Subcutaneous abdominal adipose tissue (tissue), 5 donors: ENCODE measurements around the gene DSP.
A peak's percentile ranks its signal among the peaks of the same experiment; 100 is the strongest.

ENCODE experiments used
- H3K27ac ChIP-seq: one replicate; pipeline ENCODE4 v1.7.0; 2013; ENCODE audit warnings: low read depth, mild to moderate bottlenecking, inconsistent platforms, low read length, moderate library complexity
- H3K27me3 ChIP-seq, 5 donors: one replicate each; pipeline ENCODE4 v1.7.0; 2013; ENCODE audit warnings: low read length in 5 of 5, inconsistent platforms in 1 of 5; ENCODE audit not compliant: control insufficient read depth in 5 of 5, insufficient read depth in 4 of 5
- H3K36me3 ChIP-seq, 5 donors: one replicate each; pipeline ENCODE4 v1.7.0; 2013; ENCODE audit warnings: low read length in 5 of 5; ENCODE audit not compliant: control insufficient read depth in 5 of 5, insufficient read depth in 5 of 5
- H3K4me1 ChIP-seq, 5 donors: one replicate each; pipeline ENCODE4 v1.7.0; 2013; ENCODE audit warnings: low read length in 5 of 5, mild to moderate bottlenecking in 3 of 5, moderate library complexity in 1 of 5; ENCODE audit not compliant: control insufficient read depth in 5 of 5, insufficient read depth in 5 of 5
- H3K4me3 ChIP-seq, 5 donors: one replicate each; pipeline ENCODE4 v1.7.0; 2013; ENCODE audit warnings: low read length in 5 of 5, low read depth in 1 of 5
- H3K9ac ChIP-seq, 5 donors: one replicate each; pipeline ENCODE4 v1.7.0; 2013; ENCODE audit warnings: low read length in 5 of 5, mild to moderate bottlenecking in 4 of 5, moderate library complexity in 3 of 5
- H3K9me3 ChIP-seq, 5 donors: one replicate each; pipeline ENCODE4 v1.7.0; 2013; ENCODE audit warnings: low read length in 5 of 5; ENCODE audit not compliant: control insufficient read depth in 5 of 5
- donor health status: healthy.
- donor health status: healthy.
- donor health status: healthy.
- donor health status: healthy.
- donor health status: healthy.

Gene DSP

GRCh38 chr6:7541175-7542064, at the start of gene DSP:
DSP (plus strand) TSS chr6:7541671; CDS start chr6:7541916, 245 bp downstream.
- Histone ChIP-seq H3K4me3 (peak within 1 kb of the TSS in 4 of 5 donors; percentile 66 to 71 (median 68)), H3K9ac (peak within 1 kb of the TSS in 2 of 5 donors; percentile 35 to 48), H3K27me3 (peaks cover 22 to 62% (median 29%) of the 10 kb centered on the region in 5 donors), H3K4me1 (peaks cover 0 to 24% (median 22%) of the 10 kb centered on the region in 5 donors), H3K9me3 (no peaks in the 10 kb centered on the region), H3K27ac (no peak within 1 kb of the TSS), H3K36me3 (no peaks in the 10 kb centered on the region)

GRCh38 chr6:7493866-7494265, 47.6 kb upstream of the DSP start:
- Histone ChIP-seq H3K4me3 (no peak overlapping the region), H3K27me3 (peaks cover 0 to 7% (median 0%) of the 10 kb centered on the region in 5 donors), H3K36me3 (no peaks in the 10 kb centered on the region), H3K9me3 (no peaks in the 10 kb centered on the region), H3K9ac (no peak overlapping the region), H3K4me1 (no peaks in the 10 kb centered on the region), H3K27ac (no peak overlapping the region)

- H3K27me3 ChIP-seq = peaks cover 0 to 7% (median 0%) of the 10 kb centered on the region in 5 donors
Observed at GRCh38 chr6:7494638-7495037, 46.8 kb upstream of the DSP start.

GRCh38 chr6:7496266-7496875, 45.1 kb upstream of the DSP start:
- no peak overlapping the region for H3K27ac ChIP-seq
- H3K4me1 ChIP-seq = no peaks in the 10 kb centered on the region
- H3K27me3 ChIP-seq = peaks cover 0 to 7% (median 0%) of the 10 kb centered on the region in 5 donors
- no peak overlapping the region for H3K9ac ChIP-seq
- no peaks in the 10 kb centered on the region for H3K9me3 ChIP-seq
- H3K36me3 ChIP-seq = no peaks in the 10 kb centered on the region
- no peak overlapping the region for H3K4me3 ChIP-seq

More at GRCh38 chr6:7494638-7495037, 46.8 kb upstream of the DSP start:
- Histone ChIP-seq H3K4me3 (no peak overlapping the region), H3K36me3 (no peaks in the 10 kb centered on the region), H3K9ac (no peak overlapping the region), H3K4me1 (no peaks in the 10 kb centered on the region), H3K9me3 (no peaks in the 10 kb centered on the region), H3K27ac (no peak overlapping the region)

- peaks cover 0 to 3% (median 0%) of the 10 kb centered on the region in 5 donors for H3K4me1 ChIP-seq
- H3K9ac ChIP-seq = no peak overlapping the region
- no peak overlapping the region for H3K27ac ChIP-seq
- H3K9me3 ChIP-seq = no peaks in the 10 kb centered on the region
- H3K27me3 ChIP-seq = peaks cover 0 to 10% (median 0%) of the 10 kb centered on the region in 5 donors
- no peak overlapping the region for H3K4me3 ChIP-seq
- no peaks in the 10 kb centered on the region for H3K36me3 ChIP-seq
Observed at GRCh38 chr6:7500752-7501282, 40.7 kb upstream of the DSP start.

- H3K4me3 ChIP-seq = no peak overlapping the region
- H3K27ac ChIP-seq = no peak overlapping the region
- H3K27me3 ChIP-seq = peaks cover 0 to 6% (median 0%) of the 10 kb centered on the region in 5 donors
- H3K9ac ChIP-seq = no peak overlapping the region
- no peaks in the 10 kb centered on the region for H3K36me3 ChIP-seq
- H3K4me1 ChIP-seq = peaks cover 0 to 3% (median 0%) of the 10 kb centered on the region in 5 donors
- no peaks in the 10 kb centered on the region for H3K9me3 ChIP-seq
Observed at GRCh38 chr6:7502743-7503142, 38.7 kb upstream of the DSP start.

- H3K36me3 ChIP-seq = no peaks in the 10 kb centered on the region
- H3K4me3 ChIP-seq = no peak overlapping the region
- H3K27me3 ChIP-seq = peaks cover 0 to 6% (median 0%) of the 10 kb centered on the region in 5 donors
- no peaks in the 10 kb centered on the region for H3K9me3 ChIP-seq
- H3K9ac ChIP-seq = no peak overlapping the region
- no peak overlapping the region for H3K27ac ChIP-seq
- peaks cover 0 to 3% (median 0%) of the 10 kb centered on the region in 5 donors for H3K4me1 ChIP-seq
Observed at GRCh38 chr6:7504041-7504440, 37.4 kb upstream of the DSP start.

- Histone ChIP-seq H3K27me3 (peaks cover 0 to 6% (median 0%) of the 10 kb centered on the region in 5 donors), H3K9me3 (no peaks in the 10 kb centered on the region), H3K36me3 (no peaks in the 10 kb centered on the region), H3K4me1 (peaks cover 0 to 3% (median 0%) of the 10 kb centered on the region in 5 donors), H3K4me3 (no peak overlapping the region), H3K27ac (no peak overlapping the region), H3K9ac (no peak overlapping the region)
Observed at GRCh38 chr6:7505189-7505699, 36.2 kb upstream of the DSP start.

GRCh38 chr6:7507600-7507999, 33.9 kb upstream of the DSP start:
- H3K4me3 ChIP-seq = no peak overlapping the region
- no peak overlapping the region for H3K27ac ChIP-seq
- H3K9ac ChIP-seq = no peak overlapping the region
- H3K27me3 ChIP-seq = peaks cover 0 to 9% (median 0%) of the 10 kb centered on the region in 5 donors
- peaks cover 0 to 3% (median 0%) of the 10 kb centered on the region in 5 donors for H3K4me1 ChIP-seq
- H3K9me3 ChIP-seq = no peaks in the 10 kb centered on the region
- H3K36me3 ChIP-seq = no peaks in the 10 kb centered on the region
